Retinal pigment epithelial cell (primary cell): Measurements from ENCODE around the gene ATF1.

Source experiments
- DNase-seq: peaks from one replicate; pipeline ENCODE4 v3.0.0-alpha.2; 2010; ENCODE audit warnings: low read depth
- H3K4me3 ChIP-seq: 2 replicates; pipeline ENCODE4 v1.5.1; 2011; ENCODE audit warnings: mild to moderate bottlenecking, low read length, control low read depth, moderate library complexity
- TF ChIP-seq, protein P1 (sequence below): conservative IDR thresholded peaks from 2 replicates; pipeline ENCODE4 v1.5.1; 2011; ENCODE audit warnings: low read depth, low read length, control low read depth, inconsistent platforms

Gene ATF1

GRCh38 chr12:50763639-50764285 lies at the start of gene ATF1:
TSS of gene ATF1 (plus strand) at chr12:50764101. CDS start at chr12:50780146, 16,045 bp downstream.
- DNase-seq, result peak; percentile 71
- H3K4me3 ChIP-seq, result peak within 1 kb of the TSS; percentile 81
- TF ChIP-seq, protein P1, sequence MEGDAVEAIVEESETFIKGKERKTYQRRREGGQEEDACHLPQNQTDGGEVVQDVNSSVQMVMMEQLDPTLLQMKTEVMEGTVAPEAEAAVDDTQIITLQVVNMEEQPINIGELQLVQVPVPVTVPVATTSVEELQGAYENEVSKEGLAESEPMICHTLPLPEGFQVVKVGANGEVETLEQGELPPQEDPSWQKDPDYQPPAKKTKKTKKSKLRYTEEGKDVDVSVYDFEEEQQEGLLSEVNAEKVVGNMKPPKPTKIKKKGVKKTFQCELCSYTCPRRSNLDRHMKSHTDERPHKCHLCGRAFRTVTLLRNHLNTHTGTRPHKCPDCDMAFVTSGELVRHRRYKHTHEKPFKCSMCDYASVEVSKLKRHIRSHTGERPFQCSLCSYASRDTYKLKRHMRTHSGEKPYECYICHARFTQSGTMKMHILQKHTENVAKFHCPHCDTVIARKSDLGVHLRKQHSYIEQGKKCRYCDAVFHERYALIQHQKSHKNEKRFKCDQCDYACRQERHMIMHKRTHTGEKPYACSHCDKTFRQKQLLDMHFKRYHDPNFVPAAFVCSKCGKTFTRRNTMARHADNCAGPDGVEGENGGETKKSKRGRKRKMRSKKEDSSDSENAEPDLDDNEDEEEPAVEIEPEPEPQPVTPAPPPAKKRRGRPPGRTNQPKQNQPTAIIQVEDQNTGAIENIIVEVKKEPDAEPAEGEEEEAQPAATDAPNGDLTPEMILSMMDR, result no peak

DNA sequence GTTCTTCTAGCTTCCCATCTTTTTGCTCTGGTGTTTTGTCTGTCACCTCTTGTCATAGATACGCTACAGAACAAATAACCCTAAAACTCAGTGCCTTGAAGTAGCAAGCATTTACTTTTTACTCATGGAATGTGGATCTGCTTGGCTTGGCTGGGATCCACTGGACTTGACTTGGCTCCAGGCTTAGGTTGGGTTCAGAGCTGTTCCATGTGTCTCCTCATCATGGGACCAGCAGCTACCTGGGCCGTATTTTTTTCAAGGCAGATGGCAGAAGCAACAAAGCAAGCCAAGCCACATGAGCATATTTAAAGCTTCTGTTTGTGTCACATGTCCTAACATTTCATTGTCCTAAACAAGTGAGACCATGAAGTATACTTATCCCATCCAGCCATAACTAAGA lies 48.7 kb upstream of the ATF1 start:
- TF ChIP-seq, protein P1, result no peak
- DNase-seq, result no peak
- H3K4me3 ChIP-seq, result no peak overlapping the region

DNA sequence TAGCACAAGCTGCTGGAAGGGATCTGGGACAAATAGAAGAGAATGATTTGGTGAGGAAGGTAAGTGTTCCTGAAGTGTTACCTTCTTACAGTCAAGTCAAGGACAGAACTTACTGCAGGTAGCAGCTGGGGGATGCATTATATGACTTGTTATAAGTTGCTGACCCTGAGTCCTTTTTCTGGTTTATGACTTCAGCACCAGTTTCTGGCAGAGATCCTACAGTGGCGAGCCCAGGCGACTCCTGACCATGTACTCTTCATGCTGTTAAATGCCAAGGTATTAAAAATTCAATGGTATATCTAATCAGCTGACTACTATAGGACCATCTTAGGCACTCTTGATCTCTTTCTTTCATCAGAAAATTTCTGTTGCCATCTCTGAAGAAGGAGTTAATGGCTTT lies 45.1 kb upstream of the ATF1 start:
- TF ChIP-seq, protein P1, result no peak
- DNase-seq, result no peak
- no peak overlapping the region for H3K4me3 ChIP-seq

DNA sequence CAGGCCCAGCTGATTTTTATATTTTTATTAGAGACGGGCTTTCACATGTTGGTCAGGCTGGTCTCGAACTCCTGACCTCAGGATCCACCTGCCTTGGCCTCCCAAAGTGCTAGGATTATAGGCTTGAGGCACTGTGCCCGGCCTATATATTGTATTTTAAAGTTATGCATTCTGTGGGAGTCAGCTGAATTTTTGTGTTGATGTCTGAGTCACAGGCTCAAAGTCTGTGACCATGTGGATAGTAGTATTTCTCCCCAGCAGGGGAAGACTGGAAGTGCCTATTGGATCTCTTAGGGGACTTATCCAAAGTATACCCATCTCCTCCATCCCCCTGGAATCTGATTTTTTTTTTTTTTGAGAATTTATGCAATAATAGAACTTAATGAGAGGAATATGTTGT lies 43.8 kb upstream of the ATF1 start:
- TF ChIP-seq, protein P1, result no peak
- H3K4me3 ChIP-seq, result no peak overlapping the region
- DNase-seq, result no peak

DNA sequence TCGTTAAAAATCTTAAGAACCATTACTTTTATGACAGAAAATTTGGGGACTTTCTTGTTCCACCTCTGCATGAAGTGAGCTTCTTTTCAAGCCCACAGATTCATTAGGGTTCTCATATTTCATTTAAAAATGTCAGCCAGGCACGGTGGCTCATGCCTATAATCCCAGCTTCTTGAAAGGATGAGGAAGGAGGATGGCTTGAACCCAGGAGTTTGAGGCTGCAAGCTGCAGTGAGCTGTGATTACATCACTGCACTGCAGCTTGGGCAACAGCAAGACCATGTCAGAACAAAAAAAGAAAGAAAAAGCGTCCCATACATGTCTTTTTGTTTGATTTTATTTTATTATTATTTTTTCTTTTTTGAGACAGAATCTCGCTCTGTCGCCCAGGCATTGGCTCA lies 43.4 kb upstream of the ATF1 start:
- TF ChIP-seq, protein P1, result no peak
- no peak for DNase-seq
- no peak overlapping the region for H3K4me3 ChIP-seq

DNA sequence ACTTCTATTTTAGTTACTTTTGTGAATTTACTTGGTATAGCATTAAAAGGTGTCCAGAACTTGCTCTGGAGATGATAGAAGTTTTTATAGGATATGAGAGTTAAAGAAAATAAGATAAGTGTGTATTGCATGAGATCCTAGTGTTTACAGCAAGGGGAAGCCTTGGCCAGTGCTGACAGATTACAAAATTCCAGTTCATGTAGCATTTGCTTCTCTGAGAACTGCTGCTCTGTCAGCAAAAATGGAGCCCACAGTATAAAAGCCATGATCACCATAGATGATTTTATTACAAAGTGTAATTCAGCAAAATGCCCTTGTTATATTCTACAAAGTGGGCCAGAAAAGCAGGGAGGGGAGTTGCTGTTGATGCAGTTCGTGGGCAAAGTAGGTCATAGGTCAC lies 40.0 kb upstream of the ATF1 start:
- no peak overlapping the region for H3K4me3 ChIP-seq
- DNase-seq, result no peak
- TF ChIP-seq, protein P1, result no peak
